Fibroblast of upper back skin (primary cell): Measurements from ENCODE around the gene GPM6B.

Source experiments
- DNase-seq: peaks from one replicate; pipeline ENCODE4 v3.0.0-alpha.2; 2013

Gene GPM6B

DNA sequence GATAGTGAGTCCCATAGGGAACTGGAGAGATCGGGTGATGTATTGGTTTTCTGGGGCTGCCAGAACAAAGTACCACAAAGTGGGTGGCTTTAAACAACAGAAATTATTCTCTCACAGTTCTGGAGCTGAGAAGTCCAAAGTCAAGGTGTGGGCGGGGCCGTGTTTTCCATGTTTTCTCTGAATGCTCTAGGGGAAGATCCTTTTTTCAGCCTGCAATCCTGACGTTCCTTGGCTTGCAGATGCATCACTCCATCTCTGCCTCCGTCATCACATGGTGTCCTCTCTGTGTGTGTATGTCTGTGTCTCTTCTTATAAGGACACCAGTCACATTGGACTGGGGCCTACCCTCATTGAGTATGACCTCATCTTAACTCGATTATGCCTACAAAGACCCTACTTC is 7.9 kb upstream of the GPM6B start:
- no peak for DNase-seq

DNA sequence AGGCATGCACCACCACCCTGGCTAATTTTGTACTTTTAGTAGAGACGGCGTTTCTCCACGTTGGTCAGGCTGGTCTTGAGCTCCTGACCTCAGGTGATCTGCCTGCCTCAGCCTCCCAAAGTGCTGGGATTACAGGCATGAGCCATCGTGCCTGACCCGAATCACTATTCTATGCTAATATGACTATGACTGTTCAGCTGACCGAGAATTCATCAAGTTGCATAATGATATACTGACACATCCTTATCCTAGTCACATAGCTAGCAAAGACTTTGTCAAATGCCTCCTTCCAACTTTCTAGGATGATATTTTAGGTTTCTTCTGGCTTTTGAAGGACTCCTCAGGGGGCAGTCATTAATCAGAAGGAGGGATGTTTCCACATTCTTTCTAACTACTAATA is 4.8 kb upstream of the GPM6B start:
- peak; percentile 10 for DNase-seq

DNA sequence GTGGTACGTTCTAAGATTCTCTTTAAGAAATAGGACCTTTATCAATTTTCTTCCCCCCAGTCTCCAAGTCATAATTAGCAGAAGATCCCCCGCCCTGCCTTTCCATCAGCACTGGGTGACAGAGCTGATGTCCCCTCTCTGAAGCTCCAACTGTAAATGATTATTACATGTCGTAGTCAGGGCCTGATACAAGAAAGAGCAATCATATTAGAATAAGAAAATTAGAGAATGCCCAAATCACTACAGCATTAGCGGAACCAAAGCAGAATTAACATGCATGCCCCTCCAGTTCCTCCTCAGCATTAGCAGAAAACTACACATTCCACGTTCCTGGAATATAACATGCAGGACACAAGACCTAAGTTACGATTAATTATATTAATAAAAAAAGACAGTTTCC is 717 bp downstream of the GPM6B start:
- no peak for DNase-seq

DNA sequence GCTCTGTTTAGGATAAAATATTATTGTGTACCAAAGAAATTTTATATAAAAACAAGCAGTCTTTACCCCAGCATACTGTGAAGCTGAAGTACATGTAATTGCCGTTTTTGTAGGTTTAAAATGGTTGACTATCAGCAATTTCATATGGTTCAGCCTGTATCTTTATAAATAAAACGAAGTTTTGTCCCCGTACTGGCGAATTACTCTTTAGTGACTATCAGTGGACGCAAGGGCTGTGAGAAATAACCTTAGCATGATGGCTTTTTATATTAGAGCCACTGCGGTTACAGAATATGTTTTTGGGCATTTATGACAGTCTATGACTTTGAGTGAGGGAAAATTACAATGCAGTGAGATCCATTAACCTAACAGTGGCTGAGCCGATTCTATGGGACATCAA is 1.2 kb downstream of the GPM6B start:
- no peak for DNase-seq

DNA sequence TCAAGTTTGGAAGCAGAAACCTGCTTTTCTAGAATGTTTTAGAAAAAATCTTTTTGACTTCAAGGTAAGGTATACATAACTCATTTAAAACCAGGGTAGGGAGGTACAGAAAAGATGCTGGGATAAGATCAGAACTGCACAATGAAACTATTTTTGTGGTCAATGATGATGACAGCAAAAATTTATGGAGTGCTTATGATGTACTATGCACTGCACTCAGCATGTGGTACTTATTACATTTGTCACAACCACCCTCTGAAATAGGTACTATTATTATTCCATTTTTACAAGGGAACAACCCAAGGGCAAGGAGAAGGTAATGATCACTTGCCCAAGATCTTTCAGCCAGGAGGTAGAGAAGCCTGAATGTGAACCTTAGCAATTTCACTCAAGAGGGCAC is 8.0 kb downstream of the GPM6B start:
- peak; percentile 58 for DNase-seq

DNA sequence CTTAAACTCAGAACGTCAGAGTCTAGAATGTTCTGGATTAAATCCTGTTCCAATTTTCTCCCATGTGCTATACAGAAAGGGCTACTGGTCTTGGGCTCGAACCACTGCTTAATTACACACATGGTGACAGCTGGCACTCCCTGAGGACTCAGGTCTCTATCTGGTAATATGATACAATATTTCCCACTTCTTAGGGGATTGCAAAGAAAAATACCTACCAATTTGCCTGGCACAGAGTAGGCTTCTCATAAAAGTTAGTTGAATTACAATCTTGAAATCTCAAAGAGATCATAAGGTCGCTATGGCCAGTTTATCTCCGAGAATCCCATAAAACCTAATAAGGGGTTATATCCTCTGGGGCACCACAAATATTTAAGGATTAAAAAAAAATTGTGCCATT is 8.6 kb downstream of the GPM6B start:
- no peak for DNase-seq

DNA sequence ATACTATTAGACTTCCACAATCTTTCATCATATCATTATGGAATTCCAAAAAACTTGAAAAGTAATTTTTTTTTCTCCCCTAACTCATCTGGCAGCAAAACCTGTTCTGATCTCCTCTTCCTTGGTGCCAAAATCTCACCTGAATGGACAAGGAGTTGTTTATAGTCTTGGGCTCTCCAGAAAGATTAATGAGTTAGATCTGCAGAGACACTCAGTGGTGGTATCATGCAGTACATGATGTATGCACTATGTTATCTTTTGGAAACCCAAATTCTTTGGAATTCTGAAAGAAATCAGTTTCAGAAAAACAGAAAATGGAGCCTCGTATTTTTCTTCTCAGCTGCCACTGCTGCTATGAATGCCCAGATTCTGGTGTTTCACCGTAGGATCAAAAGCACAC is 11.7 kb downstream of the GPM6B start:
- DNase-seq, result no peak

DNA sequence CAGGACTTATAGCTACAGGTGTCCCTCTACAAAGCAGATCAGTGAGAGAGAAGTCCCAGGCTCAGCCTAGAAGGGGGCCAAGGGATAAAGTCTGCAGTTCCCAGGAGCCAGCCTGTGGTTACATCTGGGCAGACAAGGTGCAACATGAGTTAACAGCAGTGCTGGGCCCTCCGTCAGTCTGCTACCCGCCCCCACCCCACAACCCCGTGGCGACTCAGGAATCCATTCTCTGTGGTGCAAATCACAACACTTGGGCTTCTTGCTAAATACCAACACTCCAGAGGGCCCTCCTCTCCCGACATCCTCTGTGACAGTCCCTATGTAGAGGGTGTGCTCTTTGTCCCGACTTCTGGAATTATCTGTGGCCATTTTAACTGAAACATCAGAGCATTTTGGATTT is 13.8 kb downstream of the GPM6B start:
- DNase-seq, result no peak

DNA sequence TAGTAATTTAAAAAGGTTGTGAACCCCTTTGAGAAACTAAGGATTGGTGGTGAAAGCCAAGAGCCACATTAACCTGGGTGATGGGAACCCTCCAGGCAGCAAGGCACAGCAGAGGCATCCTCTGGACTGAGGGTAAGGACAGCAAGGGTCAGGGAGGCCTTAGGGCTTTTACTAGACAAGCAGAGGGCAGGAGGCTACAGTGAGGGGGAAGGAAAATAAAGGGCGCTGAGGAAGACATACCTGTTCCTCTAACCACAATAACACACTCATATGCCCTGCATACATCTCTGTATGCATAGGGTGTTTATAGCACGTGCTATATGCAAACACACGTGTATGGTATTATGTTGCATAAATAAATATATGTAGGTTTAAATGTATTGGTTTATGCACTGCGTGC is 18.7 kb downstream of the GPM6B start:
- no peak for DNase-seq

DNA sequence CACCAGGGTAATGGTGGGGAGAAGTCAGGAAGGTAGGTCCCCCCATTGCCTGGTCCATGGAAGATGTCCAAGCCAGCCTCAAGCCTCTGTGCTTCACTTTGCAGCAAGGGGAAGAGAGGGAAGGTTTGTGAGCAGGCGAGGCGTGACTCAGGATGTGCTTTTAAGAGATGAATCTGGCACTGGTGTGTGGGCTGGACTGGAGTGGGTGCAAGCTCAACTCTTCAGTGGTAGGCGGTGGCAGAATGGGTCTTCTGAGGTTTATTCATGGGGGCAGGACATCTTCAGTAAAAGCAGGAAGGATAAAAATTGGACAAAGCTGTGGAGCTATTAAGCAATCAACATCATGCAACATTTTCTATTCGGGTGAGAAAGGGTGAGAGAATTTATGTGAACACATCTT is 19.4 kb downstream of the GPM6B start:
- DNase-seq, result no peak

DNA sequence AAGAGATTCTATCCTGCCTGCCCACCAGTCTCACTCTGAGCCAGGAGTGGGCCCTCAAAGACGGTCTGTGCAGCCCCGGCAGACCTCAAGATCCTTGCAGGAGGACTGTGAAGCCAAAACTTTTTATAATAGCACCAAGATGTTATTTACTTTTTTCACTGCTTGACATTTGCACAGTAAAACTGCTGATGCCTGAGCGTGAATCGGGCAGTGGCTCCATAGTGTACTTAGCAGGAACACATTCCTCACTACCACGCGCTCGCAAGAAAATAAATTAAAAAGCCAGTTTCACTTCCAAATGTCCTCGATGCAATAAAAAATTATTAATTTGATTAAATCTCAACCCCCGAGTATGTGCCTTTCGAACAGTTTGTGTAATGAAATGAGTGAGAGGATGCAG is 22.5 kb downstream of the GPM6B start:
- no peak for DNase-seq

DNA sequence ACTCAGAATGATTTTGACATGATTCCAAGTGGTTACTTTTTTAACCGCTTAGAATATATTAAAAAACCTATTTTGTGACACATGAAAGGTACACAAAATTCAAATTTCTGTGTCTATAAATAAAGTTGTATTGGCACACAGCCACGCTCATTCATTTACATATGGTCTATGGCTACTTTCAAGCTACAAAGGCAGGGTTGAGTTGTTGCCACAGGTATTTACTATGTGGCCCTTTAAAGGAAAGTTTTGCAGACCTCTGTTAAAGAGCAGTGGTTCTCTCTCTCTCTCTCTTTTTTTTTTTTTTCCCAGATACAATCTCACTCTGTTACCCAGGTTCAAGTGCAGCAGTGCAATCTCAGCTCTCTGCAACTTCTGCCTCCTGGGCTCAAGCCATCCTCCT is 23.0 kb downstream of the GPM6B start:
- DNase-seq, result no peak

DNA sequence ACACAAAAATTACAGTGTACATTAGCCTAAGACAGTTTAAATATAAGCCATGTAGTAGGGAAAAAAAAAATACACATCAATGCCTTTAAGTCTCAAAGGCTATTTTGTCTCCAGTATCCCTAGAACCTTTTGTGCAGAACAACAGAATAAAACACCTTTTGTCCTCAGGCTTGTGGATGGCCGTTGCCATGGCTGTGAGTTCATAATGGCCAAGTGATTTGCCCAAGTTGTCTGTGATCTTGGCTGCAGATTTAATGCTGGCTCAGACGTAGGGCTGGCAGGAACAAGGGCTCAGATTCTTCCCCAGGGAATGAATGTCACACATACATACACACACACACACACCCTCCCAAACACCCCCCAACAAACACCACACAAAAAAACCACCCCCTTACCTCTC is 25.3 kb downstream of the GPM6B start:
- no peak for DNase-seq

DNA sequence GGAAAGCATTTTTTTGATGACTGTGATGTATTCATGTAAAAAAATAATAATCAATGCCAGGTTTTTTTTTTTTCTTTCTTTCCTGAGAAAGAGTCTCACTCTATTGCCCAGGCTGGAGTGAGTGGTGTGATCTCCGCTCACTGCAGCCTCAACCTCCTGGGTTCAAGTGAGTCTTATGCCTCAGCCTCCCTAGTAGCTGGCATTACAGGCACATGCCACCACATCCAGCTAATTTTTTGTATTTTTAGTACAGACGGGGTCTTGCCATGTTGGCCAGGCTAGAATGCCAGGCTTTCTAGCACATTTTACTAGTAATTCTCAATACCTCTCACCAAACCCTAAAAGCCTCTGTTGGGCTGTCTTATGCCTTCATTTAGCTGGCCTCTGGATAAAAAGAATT is 25.7 kb downstream of the GPM6B start:
- no peak for DNase-seq

DNA sequence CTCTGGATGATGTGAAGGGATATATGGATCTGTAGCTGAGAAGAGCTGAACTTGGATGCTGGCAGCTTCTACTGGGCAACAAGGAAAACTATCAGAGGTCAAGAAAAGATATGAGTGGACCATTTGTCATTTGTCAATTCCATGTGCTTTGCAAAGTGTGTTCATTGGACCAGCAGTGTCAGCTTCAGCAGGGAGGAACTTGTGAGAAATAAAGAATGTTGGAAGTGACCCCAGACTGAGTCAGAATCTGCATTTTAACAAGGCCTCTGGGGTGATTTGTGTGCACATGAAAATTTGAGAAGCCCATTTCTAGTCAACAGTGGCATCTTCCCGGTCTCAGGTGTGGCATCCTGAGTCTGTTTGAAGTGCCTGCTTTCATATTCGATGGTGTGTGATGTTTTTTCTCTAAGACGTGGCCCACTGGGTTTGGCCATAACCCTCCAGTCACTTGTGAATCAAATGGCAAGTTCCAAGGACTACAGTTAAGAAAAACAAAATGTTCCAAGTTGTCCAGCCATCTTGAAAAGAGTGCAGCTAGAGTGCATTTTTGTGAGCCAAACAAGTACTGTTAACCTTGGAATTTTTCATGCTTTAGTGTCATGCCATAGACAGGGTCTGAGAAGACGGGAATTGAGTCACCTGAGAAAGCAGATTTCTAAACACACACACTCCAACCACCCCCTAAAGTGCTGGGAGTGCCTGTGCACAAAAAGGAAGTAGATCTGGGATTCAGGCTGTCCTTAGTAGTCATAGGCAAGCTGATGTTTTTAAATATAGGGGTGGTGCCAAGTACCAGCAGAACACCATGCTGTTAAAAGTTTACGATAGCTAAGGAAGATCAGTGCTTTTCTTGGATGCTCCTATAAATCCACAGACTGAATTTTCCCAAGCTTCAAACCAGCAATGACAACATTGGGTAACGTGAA is 26.4 kb downstream of the GPM6B start:
- no peak for DNase-seq

DNA sequence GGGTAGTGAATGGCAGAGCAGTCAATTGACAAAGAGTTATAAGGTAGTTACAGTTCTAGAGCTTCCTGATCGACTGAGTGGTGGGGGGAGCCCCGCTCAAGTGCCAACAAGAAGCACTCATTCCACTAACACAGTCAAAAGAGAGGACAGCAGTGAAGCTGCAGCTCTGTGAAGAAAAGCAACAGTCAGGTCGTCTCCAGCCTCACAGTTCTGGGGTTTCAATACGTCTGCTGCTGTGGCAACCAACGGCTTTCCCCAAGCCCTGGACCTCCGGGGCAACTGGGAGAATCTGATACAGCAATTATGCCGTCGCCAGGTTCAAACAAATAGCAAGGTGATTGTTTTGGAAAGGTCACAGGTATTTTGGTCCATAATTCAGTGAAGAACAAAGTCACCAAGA is 30.8 kb downstream of the GPM6B start:
- no peak for DNase-seq

DNA sequence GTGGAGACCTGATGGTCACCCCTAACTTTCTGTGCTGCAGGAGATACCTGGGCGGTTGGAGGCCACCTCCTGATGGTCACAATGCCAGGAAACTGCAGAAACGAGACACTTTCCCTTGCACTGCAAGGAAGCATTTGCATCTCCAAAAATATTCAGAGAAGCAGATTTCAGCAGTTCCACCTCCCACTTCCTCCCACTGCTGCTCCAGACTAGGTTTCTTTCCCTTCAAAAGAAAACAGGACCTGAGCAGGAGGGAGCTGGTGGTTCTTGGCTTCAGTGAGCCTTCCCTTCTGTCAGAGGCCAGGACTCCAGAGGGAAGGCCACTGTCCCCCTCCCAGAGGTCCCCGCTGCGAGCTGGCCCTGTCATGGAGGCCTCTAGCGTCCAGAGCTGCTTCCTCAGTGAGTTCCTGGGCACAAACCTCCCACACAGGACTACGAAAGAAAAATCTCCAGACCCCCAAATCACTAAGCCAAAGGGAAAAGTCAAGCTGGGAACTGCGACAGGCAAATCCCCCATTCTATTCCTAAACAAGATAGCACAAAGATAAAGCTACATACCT is 35.9 kb downstream of the GPM6B start:
- DNase-seq, result no peak

DNA sequence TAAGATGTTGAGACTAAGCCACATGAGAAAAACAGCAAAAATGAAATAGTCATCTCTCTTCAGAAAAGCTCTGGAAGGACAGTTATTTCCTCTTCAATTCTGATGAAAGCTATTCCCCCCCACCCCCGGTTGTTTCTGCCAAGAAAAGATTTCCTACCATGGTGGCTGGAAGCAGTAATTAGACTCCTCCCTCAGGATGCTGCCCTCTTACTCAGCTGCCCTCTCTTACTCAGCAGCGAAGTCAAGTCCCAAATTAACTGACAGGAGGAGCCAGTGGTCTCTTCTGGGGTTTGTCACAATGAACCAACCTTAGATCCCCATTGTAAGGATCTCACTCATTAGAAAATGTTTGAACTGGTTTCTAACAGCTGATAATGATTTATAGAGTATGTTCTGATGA is 38.0 kb downstream of the GPM6B start:
- peak; percentile 34 for DNase-seq

DNA sequence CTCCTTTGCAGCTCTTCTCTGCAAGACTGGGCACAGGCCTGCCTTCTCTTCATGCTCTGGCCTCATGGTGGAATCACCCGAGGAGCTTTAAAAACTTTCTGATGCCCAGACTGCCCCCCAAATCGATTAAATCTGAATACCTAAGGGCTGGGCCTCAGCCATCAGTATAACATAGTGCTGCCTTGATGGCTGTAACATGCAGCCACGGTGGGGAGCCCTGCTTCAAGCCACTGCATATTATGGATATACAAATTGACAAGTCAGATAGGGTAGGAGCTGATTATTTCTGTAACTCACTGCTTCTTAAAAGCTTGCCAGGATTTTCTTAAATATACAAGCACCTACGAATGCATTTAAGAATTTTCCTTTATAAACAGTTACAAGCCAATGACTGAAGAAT is 40.5 kb downstream of the GPM6B start:
- DNase-seq, result no peak

DNA sequence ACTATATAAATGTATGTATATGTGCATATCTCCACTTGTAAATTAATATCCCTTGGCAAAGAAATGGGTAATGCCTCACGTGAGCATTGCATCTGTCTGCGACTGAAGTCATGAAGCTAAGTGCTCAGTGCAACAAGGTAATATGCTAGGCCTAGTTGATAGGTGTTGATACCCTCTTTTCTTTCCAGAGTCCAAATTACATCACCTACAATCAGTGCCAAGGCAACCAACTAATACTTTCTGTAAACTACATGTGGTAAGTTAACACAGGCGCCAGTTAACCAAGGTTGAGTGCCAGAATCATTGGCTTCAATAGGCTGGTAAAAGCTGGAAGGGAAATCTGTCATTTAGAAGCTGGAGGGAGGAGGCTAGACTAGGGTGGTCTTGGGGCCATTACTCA is 41.1 kb downstream of the GPM6B start:
- no peak for DNase-seq

DNA sequence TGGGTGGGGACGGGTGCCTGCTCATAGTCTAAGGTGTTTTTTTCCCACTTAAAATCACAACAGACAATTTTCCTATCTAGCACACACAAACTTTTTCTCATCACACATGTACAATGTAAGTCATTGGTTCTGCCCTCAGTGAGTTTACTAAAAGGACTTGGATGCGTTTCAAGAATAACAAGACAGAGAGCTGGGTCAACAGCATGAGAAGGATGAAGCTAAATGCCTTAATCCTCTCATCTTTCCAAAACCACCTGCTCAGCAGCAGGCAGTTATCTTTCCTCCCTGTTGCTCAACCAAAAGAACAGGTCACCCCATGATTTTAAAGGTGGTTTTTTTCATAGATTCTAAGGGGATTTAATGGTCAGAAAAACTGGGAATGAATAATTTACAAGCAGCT is 42.2 kb downstream of the GPM6B start:
- DNase-seq, result no peak

DNA sequence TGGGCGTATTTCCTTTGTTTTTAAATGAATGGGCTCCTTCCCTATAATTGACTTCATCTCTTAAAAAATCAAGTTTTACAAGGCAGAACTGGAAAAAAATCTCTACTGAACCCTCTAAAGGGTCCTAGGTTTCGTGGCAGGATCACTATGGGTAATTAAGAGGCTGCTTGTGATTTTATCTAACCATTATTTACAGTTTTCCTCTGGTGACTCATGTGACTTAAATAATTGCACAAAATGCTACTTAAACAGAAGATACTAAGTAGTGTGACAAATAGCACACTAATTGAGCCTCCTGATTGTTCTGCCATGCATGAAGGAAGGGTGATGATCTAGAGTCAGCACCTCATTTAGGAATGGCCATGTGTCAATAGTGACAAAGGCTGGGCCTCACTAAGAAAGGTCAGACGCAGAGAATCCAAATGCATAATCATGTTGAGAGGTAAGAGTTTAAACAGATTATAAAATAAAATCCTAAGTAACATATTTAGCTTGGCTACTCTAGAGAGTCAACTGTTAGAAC is 46.8 kb downstream of the GPM6B start:
- no peak for DNase-seq

DNA sequence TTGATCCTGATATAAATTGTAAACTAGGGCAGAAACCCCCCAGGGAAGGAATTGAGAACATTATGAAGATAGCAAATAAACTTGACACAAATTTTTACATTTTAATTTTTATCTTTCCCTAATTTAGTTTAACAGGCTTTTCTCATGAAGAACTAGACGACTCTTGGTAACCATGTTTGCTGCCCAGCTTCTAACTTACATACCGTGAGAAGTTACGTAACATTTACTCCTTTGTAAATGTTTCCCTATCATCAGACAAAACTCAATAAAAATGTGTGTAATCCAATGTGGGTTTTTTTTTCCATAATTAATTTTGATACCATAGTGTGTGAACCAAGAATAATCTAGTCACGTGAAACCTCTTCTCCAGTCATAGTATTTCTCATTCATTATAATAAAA is 48.0 kb downstream of the GPM6B start:
- no peak for DNase-seq

DNA sequence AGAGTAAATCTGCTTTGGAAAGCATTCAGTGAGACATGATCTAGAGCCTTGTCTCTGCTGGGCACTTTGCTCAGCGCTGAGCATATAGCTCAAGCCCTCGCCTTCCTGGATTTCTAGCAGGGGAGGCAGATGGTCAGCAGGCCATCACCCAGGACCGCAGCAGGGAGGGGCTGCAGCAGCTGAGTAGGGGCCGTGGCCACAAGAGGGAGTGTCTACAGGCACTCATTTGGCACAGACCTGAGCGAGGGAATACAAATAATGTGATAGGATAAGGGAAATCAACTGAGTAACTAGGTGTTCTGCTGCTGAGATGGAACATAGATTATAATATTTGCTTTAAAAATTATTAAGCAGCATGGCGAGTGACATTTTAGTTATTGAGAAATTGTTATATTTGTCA is 52.1 kb downstream of the GPM6B start:
- no peak for DNase-seq

DNA sequence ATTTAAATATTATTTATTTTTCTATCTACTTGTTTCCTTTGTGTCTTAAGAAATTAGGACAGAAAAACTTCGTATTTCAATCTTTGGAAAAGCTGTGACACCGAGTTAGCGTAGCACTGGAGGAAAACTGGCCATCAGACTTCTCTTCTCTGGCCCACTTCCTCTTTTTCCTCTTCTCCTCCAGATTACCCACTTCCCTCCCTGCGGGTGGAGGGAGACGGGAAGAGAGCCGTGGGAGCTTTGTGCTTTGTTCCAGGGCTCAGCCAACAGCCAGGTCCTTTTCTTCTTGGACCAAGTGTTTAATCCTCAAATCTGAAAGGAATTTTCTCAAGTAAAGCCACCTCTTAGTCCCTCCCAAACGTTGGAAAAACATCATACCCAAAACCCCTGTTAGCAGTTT is 52.6 kb downstream of the GPM6B start:
- no peak for DNase-seq
